Kidney epithelial cell (primary cell): ENCODE data around the gene ACACA. TPM values are rescaled to one million over a fixed set of nuclear protein-coding genes. Genes with fewer than 3 reads are reported as not detected.
A peak's percentile ranks its signal among the peaks of the same experiment; 100 is the strongest.

Experiments
- DNase-seq: peaks from one replicate; pipeline ENCODE4 v3.0.0-alpha.2; 2010; ENCODE audit warnings: low read depth
- H3K27me3 ChIP-seq: 2 replicates; pipeline ENCODE4 v1.6.0; 2011; ENCODE audit warnings: low read length; ENCODE audit not compliant: control insufficient read depth, insufficient read depth
- H3K36me3 ChIP-seq: 2 replicates; pipeline ENCODE4 v1.5.1; 2011; ENCODE audit warnings: low read length; ENCODE audit not compliant: control insufficient read depth, insufficient read depth
- H3K4me3 ChIP-seq: 2 replicates; pipeline ENCODE4 v1.5.1; 2011; ENCODE audit warnings: low read depth, mild to moderate bottlenecking, control low read depth, low read length
- total RNA-seq: library from RNA; depleted of rRNA; stranded (reverse); fragments of >200 nt; gene quantifications from 2 replicates; pipeline ENCODE4 v1.2.3, GENCODE V29; 2015
- TF ChIP-seq, protein P1 (sequence below): IDR thresholded peaks from 2 replicates; pipeline ENCODE4 v1.5.1; 2011; ENCODE audit warnings: mild to moderate bottlenecking, moderate library complexity, low read length, control low read depth, inconsistent platforms; ENCODE audit not compliant: insufficient read depth, poor library complexity, severe bottlenecking

ACACA gene
- total RNA-seq, 1 donor from 2014 or later = 54.2 TPM

DNA sequence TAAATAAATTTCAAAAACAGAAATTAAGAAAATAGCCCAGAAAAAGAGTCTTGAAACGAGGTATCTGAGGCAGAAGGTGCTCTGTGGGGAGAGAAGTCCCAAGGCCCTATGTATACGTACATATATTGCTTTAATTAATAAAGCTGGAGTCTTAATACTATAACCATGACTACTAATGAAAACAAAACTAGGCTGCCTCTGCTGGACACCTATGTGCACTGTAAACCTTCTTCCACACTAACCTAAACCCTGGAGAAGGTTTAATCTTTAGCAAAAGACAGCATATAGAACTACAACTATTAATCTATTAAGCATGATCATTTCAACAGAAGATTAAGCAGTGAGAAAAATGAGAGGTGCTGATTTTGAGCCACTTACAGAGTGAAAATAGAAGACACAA, 184.8 kb downstream of the ACACA start:
- no peak overlapping the region for H3K4me3 ChIP-seq
- no peaks in the 10 kb centered on the region for H3K27me3 ChIP-seq
- DNase-seq = no peak
- H3K36me3 ChIP-seq = no peaks in the 10 kb centered on the region
- TF ChIP-seq, protein P1, sequence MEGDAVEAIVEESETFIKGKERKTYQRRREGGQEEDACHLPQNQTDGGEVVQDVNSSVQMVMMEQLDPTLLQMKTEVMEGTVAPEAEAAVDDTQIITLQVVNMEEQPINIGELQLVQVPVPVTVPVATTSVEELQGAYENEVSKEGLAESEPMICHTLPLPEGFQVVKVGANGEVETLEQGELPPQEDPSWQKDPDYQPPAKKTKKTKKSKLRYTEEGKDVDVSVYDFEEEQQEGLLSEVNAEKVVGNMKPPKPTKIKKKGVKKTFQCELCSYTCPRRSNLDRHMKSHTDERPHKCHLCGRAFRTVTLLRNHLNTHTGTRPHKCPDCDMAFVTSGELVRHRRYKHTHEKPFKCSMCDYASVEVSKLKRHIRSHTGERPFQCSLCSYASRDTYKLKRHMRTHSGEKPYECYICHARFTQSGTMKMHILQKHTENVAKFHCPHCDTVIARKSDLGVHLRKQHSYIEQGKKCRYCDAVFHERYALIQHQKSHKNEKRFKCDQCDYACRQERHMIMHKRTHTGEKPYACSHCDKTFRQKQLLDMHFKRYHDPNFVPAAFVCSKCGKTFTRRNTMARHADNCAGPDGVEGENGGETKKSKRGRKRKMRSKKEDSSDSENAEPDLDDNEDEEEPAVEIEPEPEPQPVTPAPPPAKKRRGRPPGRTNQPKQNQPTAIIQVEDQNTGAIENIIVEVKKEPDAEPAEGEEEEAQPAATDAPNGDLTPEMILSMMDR = peak; percentile 18

DNA sequence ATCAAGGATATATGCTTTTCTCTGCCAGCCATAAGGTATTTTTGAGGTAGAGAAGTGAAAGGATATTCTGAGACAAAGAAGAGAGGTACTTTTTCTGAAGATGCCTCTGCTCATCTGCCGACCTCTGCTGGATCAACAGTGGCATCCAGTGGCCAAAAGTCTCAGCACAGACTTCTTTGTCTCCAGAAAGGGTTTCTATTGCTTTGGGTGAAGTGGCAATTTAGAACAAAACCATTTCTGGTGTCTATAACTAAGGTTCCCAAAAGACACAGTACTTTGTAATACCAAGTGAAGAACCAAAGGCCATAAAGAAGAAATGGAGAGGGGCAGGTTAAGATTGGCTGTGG, 186.1 kb downstream of the ACACA start:
- Histone ChIP-seq H3K36me3 (no peaks in the 10 kb centered on the region), H3K4me3 (no peak overlapping the region), H3K27me3 (no peaks in the 10 kb centered on the region)
- TF ChIP-seq, protein P1 = peak; percentile 54
- DNase-seq = no peak

DNA sequence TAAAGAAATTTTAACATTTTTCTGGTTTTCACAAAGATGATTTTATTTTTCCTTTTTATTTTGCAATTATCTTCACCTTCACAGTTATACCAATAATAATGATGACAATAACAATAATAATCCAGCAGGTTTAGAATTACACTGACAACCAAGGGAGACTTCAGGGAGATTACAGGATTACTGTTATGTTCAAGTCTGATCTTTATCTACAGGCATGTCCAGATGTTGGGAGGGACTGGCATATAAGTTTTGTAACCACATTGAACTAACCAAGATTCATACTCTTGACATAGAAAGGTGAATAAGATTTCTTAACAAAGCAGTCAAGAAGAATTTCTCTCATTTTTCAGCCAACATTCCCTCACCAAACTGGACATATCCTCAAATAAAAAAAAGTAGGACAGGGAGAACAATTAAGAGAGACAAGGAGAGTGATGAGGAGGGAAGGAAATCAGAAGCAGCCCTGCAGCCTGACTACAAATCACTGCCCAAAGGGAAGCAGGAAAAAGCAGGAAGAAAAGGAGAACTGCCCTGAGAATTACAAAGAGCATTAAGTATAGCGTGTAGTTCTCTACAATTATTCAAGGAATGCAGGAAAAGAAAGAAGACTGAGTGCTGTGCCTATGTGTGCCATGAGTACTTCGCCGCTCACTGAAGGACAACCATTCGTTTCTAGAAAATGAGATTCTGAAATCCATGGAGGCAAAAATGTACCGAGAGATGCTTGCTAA, 186.6 kb downstream of the ACACA start:
- DNase-seq = no peak
- TF ChIP-seq, protein P1 = no peak
- Histone ChIP-seq H3K36me3 (no peaks in the 10 kb centered on the region), H3K4me3 (no peak overlapping the region), H3K27me3 (no peaks in the 10 kb centered on the region)

DNA sequence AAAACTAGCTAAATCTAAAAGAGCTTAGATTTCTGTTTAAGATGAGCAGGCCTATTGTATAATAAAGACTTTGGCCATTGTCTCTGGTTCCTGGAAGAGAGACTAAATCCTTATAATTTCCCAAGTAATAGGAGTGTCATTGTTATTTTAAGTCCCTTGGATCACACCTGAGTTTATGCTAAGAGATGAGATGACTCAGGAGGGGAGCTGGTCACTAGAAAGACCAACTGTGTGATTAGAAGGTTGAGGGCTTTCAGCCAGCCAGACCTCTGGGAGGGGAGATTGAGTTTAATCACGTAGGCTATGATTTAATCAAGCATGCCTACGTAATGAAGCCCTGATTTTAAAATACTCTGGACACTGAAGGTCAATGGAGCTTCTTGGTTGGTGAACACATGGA, 187.8 kb downstream of the ACACA start:
- H3K27me3 ChIP-seq = no peaks in the 10 kb centered on the region
- TF ChIP-seq, protein P1 = no peak
- DNase-seq = no peak
- H3K4me3 ChIP-seq = no peak overlapping the region
- H3K36me3 ChIP-seq = no peaks in the 10 kb centered on the region

DNA sequence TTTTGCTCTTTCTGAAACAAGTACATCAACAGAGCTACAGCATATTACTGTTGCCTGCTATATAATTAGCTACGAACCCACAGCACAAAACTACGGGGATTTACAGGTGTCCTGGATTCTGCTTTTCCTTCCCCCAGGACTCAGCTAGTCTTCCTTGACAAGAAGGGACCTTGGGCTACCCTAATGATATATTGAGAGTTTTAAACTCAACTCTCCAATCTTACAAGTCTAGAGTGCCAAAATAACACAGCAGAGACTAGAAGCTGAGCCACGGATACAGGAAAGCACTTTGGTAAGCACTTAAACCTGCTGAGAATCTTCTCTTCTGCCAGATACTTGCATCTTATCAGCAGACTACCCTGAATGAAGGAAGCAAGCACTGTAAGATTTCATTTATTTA, 192.2 kb downstream of the ACACA start:
- TF ChIP-seq, protein P1 = no peak
- no peak for DNase-seq
- H3K27me3 ChIP-seq = no peaks in the 10 kb centered on the region
- no peak overlapping the region for H3K4me3 ChIP-seq
- H3K36me3 ChIP-seq = no peaks in the 10 kb centered on the region

DNA sequence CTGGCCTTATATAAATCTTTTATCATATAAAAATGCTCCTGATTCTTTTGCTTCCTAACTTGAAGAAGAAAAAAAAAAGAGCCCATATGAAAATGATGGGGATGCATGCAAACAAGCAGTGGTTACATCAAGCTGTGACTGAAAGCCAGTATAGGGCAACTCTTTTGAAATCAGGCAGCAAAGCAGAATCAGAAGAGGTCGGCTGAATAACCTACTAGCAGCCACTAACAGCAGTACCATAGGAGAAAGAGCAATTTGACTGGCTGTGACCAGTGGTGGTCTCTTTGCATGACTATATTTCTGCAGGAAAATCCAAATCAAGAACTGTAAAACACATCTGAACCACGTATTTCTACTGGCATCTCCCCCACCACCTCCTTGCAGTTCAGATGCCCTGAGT, 192.7 kb downstream of the ACACA start:
- TF ChIP-seq, protein P1 = no peak
- no peaks in the 10 kb centered on the region for H3K36me3 ChIP-seq
- no peaks in the 10 kb centered on the region for H3K27me3 ChIP-seq
- no peak for DNase-seq
- no peak overlapping the region for H3K4me3 ChIP-seq
